IMR-90 (cell line): ENCODE results near the gene PROZ.

Experiments
- CEBPB ChIP-seq: IDR thresholded peaks from 2 replicates; pipeline ENCODE4 v1.6.1; 2012; ENCODE audit warnings: low read depth, low read length, improper control_type of control experiment
- CTCF ChIP-seq: conservative IDR thresholded peaks from 2 replicates; pipeline ENCODE4 v1.5.1; 2012; ENCODE audit warnings: mild to moderate bottlenecking, low read depth, low read length, improper control_type of control experiment
- MAZ ChIP-seq: IDR thresholded peaks from 2 replicates; pipeline ENCODE4 v1.6.1; 2012; ENCODE audit warnings: low read depth, mild to moderate bottlenecking, low read length, improper control_type of control experiment, moderate library complexity, borderline replicate concordance
- MXI1 ChIP-seq: IDR thresholded peaks from 2 replicates; pipeline ENCODE4 v1.6.1; 2012; ENCODE audit warnings: low read depth, mild to moderate bottlenecking, low read length, moderate library complexity, borderline replicate concordance
- POLR2A ChIP-seq: IDR thresholded peaks from 2 replicates; pipeline ENCODE4 v1.6.1; 2012; ENCODE audit warnings: mild to moderate bottlenecking, low read depth, low read length
- RFX5 ChIP-seq: IDR thresholded peaks from 2 replicates; pipeline ENCODE4 v1.8.0; 2012; ENCODE audit warnings: low read depth, mild to moderate bottlenecking, low read length, moderate library complexity

DNA sequence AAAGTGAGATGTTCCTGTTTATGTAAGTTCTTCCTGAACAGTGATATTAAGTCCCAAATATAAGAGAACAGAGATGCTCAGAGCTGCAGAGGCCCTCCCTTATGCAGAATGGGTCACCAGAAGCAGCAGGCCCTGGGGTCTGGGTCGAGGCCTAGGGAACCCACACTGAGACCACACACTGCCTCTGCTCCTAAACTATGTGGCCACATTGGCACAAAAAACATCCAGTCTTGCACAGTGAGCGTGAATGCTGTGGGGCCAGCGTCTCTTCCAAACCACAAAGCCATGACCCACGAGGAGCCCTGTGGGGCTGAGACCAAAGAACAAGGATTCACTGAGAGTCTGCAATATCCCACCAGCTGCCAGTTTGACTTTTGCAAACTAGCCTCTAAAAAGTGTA lies 23.6 kb downstream of the PROZ start:
- no peak for TF ChIP-seq POLR2A
- no peak for TF ChIP-seq CTCF
- TF ChIP-seq MXI1, result no peak
- no peak for TF ChIP-seq RFX5
- TF ChIP-seq MAZ, result no peak
- no peak for TF ChIP-seq CEBPB
